Measurements from ENCODE around the gene EVX2. TPM values are rescaled to one million over a fixed set of nuclear protein-coding genes. Genes with fewer than 3 reads are reported as not detected.

Gene EVX2
- total RNA-seq, 1 donor from 2014 or later = not detected

- no peak overlapping the region for H3K27ac Mint-ChIP-seq (ENCODE audit: unreplicated experiment)
- peaks cover 16% of the 10 kb centered on the region for H3K4me1 Mint-ChIP-seq (ENCODE audit: unreplicated experiment)
- H3K4me3 Mint-ChIP-seq (ENCODE audit: unreplicated experiment) = no peak overlapping the region
- H3K27me3 Mint-ChIP-seq (ENCODE audit: unreplicated experiment) = peaks cover 46% of the 10 kb centered on the region
- no peaks in the 10 kb centered on the region for H3K36me3 Mint-ChIP-seq (ENCODE audit: low read depth, unreplicated experiment)
- TF ChIP-seq CTCF (IDR thresholded peaks at IDR 0.05; ENCODE audit: unreplicated experiment) = no peak
- DNase-seq (ENCODE audit: low spot score) = no peak
- no peaks in the 10 kb centered on the region for H3K9me3 Mint-ChIP-seq (ENCODE audit: unreplicated experiment)
Observed at GRCh38 chr2:176114120-176114929, 30.6 kb upstream of the EVX2 start.

- H3K4me1 Mint-ChIP-seq (ENCODE audit: unreplicated experiment) = peaks cover 17% of the 10 kb centered on the region
- DNase-seq (ENCODE audit: low spot score) = no peak
- no peak overlapping the region for H3K4me3 Mint-ChIP-seq (ENCODE audit: unreplicated experiment)
- H3K9me3 Mint-ChIP-seq (ENCODE audit: unreplicated experiment) = no peaks in the 10 kb centered on the region
- peaks cover 40% of the 10 kb centered on the region for H3K27me3 Mint-ChIP-seq (ENCODE audit: unreplicated experiment)
- no peaks in the 10 kb centered on the region for H3K36me3 Mint-ChIP-seq (ENCODE audit: low read depth, unreplicated experiment)
- no peak for TF ChIP-seq CTCF (IDR thresholded peaks at IDR 0.05; ENCODE audit: unreplicated experiment)
- no peak overlapping the region for H3K27ac Mint-ChIP-seq (ENCODE audit: unreplicated experiment)
Observed at GRCh38 chr2:176112375-176113302, 28.9 kb upstream of the EVX2 start.

GRCh38 chr2:176111846-176112374 is 28.1 kb upstream of the EVX2 start:
- peaks cover 19% of the 10 kb centered on the region for H3K4me1 Mint-ChIP-seq (ENCODE audit: unreplicated experiment)
- no peak overlapping the region for H3K27ac Mint-ChIP-seq (ENCODE audit: unreplicated experiment)
- TF ChIP-seq CTCF (IDR thresholded peaks at IDR 0.05; ENCODE audit: unreplicated experiment) = no peak
- H3K27me3 Mint-ChIP-seq (ENCODE audit: unreplicated experiment) = peaks cover 40% of the 10 kb centered on the region
- no peak overlapping the region for H3K4me3 Mint-ChIP-seq (ENCODE audit: unreplicated experiment)
- H3K9me3 Mint-ChIP-seq (ENCODE audit: unreplicated experiment) = no peaks in the 10 kb centered on the region
- no peak for DNase-seq (ENCODE audit: low spot score)
- H3K36me3 Mint-ChIP-seq (ENCODE audit: low read depth, unreplicated experiment) = no peaks in the 10 kb centered on the region

GRCh38 chr2:176111309-176111663 is 27.5 kb upstream of the EVX2 start:
- H3K4me3 Mint-ChIP-seq (ENCODE audit: unreplicated experiment) = no peak overlapping the region
- H3K4me1 Mint-ChIP-seq (ENCODE audit: unreplicated experiment) = peaks cover 20% of the 10 kb centered on the region
- TF ChIP-seq CTCF (IDR thresholded peaks at IDR 0.05; ENCODE audit: unreplicated experiment) = peak; percentile 34
- H3K9me3 Mint-ChIP-seq (ENCODE audit: unreplicated experiment) = no peaks in the 10 kb centered on the region
- peaks cover 37% of the 10 kb centered on the region for H3K27me3 Mint-ChIP-seq (ENCODE audit: unreplicated experiment)
- H3K27ac Mint-ChIP-seq (ENCODE audit: unreplicated experiment) = no peak overlapping the region
- H3K36me3 Mint-ChIP-seq (ENCODE audit: low read depth, unreplicated experiment) = no peaks in the 10 kb centered on the region
- peak; percentile 83 for DNase-seq (ENCODE audit: low spot score)

Data from endothelial cell (in vitro differentiated cells).